Fibroblast of skin of abdomen (primary cell): Measurements from ENCODE around the gene ASF1A. TPM values are rescaled to one million over a fixed set of nuclear protein-coding genes. Genes with fewer than 3 reads are reported as not detected.
"Not testable (repeated sequence)": the region's sequence is repeated elsewhere in the genome, so short reads cannot be mapped to it uniquely, and the experiment has no call there.

Experiments used
- DNase-seq: peaks from one replicate; pipeline ENCODE4 v3.0.0-alpha.2; 2013
- polyA plus RNA-seq, 2 experiments: library from polyadenylated mRNA; unstranded; fragments of 120-200 nt; gene quantifications; one replicate each; pipeline ENCODE4 v1.2.1, GENCODE V29; 2013; ENCODE audit not compliant: insufficient read length in 2 of 2

The ASF1A gene
- polyA plus RNA-seq (2013, experiment 1 of 2; ENCODE audit: insufficient read length): 18.6 TPM
- 17.4 TPM for polyA plus RNA-seq (2013, experiment 2 of 2; ENCODE audit: insufficient read length)

DNA sequence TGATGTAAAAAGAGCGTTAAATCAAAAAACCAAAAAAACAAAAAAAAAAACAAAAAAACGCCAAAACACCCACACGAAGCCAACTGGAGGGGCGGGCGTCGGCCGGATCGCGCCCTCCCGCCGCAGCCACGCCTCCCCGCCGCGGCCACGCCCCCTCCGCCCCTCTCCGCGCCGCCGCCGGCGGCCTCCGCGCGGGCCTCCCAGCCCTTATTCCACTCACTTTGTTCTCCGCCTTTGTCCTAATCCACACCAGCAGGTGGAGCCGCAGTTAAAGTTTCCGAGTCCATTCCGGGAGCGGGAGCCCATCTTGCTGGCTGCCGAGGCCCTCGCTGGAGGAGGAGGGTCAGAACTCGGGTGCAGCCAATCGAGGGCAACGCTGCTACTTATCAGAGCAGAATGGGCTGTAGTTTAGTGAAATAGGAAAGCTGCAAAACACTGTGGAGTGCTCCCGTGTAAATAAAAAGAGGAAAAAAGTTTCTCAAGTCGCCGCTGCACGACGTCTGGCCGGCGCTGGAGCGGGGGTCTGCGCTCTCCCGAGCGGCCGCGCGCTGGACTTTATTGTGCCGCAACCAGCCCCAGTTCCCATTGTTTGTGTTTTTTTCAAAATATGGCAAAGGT lies at the start of gene ASF1A:
Gene ASF1A (plus strand): TSS at position 346 of the 618 bp plus-strand sequence. CDS start 262 bp downstream, at position 608.
- DNase-seq: peak; percentile 99

DNA sequence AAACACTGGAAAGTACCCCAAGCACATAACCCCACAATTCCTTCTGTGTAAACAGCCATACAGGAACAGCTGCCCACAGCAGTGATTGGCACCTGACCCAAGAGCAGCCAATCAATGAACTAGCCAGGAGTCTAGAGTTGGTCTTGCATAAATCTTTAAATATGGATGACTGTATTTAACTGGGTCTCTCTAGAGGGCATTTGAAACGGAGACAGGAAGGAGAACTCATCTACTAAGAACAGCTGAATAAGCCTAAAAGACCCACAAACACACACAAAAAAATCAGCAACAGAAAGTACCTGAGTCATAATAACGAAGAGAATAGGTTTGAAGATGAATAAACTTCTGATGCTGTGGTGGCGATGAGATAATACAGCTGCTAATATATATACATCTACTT lies 49.0 kb upstream of the ASF1A start:
- no peak for DNase-seq

DNA sequence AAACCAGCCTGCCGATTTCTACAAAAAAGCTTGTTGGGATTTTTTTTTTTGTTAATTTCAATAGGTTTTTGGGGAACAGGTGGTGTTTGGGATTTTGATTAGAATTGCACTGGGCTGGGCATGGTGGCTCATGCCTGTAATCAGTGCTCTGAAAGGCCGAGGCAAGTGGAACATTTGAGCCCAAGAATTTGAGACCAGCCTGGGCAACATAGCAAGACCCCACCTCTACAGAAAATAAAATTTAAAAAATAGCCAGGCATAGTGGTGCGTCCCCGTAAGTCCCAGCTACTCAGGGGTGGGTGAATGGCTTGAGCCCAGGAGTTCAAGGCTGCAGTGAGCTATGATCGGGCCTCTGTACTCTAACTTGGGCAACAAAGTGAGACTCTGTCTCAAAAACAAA lies 40.5 kb upstream of the ASF1A start:
- no peak for DNase-seq

DNA sequence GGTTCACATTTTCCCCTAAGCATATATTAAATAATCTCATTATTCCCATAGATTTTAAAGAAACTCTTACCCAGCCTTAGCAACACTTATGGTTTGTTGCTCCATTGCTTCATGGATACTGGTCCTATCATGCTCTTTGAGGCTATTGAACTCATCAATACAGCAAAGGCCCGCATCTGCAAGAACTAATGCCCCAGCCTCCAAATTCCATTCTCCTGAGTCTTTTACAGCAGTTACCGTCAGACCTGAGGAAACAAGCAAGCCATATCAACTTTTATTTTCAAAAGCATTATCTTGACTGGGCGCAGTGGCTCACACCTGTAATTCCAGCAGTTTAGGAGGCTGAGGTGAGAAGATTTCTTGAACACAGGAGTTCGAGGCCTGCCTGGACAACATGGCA lies 37.7 kb upstream of the ASF1A start:
- DNase-seq: no peak

DNA sequence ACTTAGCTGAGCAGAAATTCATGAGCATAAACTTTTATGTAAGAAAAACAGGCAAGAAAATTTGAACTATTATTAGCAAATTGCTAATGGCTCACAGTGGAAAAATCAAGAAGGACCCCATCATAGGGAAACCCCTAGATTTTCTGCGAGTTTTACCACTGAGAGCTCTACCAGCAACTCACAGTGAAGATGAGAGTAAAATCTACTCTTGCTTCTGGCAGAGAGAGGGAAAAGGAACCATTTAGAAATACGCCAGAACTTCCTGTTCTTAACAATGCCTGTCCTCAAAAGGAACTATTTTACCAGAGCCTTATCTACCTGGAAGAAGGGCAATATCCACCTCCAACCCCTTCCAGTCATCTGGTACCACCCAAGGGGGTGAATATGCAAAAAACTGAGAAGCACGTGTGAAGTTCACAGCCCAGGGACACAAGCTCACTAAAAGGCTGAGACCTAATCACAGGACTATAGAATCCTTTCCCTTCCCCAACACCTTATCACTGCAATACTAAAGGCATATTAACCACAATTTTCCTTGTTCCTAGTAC lies 34.4 kb upstream of the ASF1A start:
- DNase-seq: no peak

DNA sequence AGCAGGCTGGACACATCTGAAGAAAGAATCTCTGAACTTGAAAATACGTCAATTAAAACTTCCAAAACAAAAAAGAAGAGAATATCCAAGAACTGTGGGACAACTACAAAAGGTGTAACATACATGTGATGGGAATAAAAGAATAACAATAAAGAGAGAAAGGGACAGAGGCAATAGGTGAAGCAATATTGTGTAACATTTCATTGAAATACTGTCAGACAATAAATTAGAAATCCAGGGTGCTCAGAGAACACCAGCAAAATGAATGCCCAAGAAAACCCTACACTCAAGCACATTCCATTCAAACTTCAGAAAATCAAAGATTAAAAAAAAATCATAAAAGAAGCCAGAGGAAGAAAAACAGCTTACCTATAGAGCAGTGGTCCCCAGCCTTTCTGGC lies 33.6 kb upstream of the ASF1A start:
- DNase-seq: no peak

DNA sequence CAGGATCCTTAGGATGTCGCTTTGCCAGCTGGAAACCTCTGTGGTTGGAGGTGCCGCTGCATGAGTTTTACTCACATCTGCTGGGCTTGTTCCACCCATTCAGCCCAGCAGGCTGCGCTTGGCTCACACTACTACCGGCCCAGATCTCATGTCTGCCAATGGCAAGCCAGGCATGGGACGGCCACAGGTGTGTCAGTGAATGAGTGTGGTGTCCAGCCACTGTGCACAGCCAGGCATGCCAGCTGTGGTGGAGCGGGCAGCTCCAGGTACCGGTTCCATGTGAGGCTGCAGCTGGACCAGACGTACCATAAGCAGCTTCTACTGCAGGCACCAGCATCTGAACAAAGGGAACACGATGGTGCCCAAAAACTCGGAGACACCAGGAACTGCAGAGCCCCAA lies 33.1 kb upstream of the ASF1A start:
- DNase-seq: no peak

DNA sequence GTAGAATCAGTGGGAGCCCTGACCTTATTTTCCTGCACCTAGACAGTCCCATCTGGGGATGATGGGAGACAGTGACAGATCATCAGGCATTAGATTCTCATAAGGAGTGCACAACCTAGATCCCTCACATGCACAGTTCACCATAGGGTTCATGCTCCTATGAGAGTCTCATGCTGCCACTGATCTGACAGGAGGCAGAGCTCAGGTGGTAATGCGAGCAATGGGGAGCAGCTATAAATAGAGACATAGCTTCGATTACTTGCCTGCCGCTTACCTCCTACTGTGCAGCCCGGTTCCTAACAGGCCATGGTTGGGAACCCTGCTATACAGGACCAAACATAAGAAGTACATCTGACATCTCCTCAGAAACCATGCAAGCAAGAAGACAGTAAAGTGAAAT lies 31.5 kb upstream of the ASF1A start:
- no peak for DNase-seq

DNA sequence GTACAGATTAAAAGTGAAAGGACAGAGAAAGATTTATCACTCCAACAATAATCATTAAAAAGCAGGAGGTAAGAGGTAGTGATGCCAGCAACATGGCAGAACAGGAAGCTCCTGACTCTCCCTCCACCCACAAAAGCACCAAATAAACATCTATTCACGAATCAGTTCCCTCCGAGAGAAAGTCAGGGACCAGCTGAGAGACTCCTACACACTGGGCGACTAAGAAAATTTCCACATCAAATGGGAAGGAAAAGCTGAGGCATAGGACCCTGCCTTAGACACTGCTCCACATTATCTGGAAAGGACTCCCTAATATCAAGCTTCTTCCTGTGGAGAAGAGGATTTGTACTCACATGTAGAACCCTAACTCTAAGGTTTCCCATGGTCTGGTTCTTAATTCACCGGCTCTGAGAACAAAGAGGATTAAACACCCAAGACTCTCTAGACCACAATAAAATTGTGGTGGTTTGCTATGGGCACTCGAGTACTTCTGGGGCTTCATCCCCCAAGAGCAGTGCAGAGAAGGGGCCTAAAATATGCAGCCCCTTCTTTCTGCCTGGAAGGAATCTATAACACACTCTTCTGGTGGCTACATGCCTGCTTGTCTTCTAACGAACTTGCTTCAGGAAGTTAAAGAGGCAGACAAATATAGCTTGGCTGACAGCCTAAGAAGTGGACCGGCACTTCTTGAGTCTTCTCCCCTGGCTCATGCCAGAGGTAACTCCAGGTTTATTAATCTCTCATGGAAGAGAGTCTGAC lies 29.4 kb upstream of the ASF1A start:
- DNase-seq: no peak

DNA sequence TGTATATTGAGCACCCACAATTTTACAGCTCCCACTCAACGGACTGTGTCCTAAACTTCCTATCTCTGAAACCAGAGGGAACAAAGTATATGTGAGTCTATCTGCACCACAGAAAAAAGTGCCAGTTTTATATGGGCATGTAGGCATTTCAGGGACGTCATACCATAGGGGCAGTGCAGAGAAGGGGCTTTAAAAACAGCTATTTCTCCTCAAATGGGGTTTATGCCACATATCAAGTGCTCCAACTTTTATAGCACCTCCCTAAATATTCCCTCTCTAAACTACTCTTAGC lies 28.9 kb upstream of the ASF1A start:
- no peak for DNase-seq

DNA sequence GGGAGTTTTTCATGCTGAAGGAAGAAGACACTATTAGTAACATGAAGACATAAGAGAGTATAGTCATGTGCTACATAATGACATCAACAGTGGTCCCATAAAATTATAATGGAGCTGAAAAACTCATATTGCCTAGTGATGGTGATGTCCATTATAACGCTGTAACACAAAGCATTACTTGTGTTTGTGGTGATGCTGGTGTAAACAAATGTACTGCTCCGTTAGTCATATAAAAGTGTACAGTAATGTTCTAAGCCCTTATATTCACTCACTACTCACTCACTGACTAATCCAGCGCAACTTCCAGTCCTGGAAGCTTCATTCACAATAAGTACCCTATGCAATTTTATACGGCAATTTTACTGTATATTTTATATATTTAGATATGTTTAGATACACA lies 26.8 kb upstream of the ASF1A start:
- DNase-seq: no peak

DNA sequence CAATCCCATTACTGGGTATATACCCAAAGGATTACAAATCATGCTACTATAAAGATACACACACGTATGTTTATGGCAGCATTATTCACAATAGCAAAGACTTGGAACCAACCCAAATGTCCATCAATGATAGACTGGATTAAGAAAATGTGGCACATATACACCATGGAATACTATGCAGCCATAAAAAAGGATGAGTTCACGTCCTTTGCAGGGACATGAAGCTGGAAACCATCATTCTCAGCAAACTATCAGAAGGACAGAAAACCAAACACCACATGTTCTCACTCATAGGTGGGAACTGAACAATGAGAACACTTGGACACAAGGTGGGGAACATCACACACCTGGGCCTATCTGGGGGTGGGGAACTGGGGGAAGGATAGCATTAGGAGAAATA lies 25.1 kb upstream of the ASF1A start:
- not testable (repeated sequence) for DNase-seq

DNA sequence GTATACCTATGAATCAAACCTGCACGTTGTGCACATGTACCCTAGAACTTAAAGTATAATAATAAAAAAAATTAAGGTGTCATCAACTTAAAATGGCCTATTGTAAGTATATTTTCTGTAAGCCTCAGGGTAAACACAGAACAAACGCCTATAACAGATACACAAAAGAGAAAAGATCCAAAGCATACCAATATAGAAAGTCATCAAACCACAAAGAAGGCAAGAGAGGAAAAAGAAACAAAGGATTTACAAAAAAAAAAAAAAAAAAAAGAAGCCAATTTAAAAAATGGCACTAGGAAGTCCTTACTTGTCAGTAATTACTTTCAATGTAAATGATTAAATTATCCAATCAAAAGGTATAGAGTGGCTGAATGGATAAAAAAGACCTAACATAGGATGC lies 24.6 kb upstream of the ASF1A start:
- peak; percentile 28 for DNase-seq

DNA sequence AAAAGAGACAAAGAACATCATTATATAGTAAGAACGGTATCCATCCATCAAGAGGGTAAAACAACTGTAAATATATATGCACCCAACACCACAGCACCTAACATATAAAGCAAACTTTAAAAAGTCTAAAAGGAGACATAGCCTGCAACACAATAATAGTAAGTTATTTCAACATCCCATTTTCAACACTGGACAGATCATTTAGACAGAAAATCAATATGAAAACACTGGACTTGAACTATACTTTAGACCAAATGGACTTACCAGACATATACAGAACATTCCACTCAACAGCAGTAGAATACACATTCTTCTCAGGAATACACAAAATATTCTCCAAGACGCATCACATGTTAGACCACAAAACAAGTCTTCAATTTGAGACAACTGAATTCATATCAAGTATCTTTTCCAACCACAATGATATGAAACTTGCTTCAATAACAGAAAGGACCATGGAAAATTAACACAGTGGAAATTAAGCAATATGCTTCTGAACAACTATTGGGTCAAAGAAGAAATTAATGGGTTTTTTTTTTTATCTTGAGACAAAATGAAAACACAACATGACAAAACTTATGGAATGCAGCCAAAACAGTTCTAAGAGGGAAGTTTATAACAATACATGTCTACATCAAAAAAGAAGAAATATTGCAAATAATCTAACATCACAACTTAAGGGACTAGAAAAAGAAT lies 23.9 kb upstream of the ASF1A start:
- DNase-seq: no peak

DNA sequence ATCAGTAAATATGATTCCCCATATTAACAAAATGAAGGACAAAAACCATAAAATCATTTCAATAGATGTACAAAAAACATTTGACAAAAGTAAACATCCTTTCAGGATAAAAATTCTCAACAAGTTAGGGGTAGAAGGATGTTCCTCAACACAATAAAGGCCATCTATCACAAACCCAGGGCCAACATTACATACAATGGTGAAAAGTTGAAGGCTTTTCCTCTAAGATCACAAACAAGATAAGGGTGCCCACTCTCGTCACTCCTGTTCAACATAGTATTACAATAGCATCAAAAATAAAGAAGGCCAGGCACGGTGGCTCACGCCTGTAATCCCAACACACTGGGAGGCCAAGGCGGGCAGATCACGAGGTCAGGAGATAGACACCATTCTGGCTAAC lies 22.6 kb upstream of the ASF1A start:
- DNase-seq: no peak

DNA sequence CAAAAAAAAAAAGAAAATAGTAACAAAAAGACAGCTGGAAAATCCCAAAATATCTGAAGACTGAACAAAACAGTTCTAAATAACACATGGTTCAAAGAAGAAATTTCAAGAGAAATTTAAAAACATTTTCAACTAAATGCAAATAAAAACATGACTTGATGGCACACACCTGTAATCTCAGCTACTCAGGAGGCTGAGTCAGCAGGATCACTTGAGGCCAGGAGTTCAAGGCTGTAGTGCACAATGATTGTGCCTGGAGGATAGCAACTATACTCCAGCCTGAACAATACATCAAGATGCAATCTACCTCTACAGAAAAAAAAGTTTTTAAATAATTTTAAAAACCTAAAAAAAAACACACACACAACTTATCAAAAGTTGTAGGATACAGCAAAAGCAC lies 21.6 kb upstream of the ASF1A start:
- DNase-seq: no peak

DNA sequence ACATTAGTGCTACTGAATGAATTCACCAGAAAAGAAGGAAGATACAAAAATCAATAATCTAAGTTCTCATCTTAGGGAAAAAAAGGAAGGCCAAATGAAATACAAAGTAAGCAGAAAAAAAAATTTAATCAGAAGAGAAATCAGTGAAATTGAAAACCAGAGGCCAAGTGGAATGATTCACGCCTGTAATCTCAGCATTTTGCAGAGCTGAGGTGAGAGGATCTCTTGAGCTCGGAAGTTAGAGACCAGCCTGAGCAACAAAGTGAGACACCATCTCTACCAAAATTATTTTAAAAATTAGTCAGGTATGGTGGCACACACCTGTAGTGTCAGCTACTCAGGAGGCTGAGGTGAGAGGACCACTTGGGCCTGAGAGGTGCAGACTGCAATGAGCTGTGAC lies 21.2 kb upstream of the ASF1A start:
- DNase-seq: no peak

DNA sequence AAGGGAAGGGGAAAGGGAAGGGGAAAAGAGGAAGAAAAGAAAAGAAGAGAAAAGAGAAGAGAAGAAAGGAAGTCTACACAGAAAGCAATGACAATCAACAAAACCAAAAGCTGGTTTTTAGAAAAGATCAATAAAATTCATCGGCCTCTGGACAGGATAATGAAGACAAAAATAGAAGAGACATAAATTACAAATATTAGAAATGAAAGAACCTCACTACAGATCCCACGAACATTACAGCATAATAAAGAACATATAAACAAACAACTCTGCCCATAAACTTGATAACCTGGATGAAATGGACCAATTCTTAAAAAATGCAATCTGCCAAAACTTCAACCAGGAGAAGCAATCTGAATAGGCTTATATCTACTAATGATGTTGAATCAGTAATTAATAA lies 20.7 kb upstream of the ASF1A start:
- DNase-seq: no peak

DNA sequence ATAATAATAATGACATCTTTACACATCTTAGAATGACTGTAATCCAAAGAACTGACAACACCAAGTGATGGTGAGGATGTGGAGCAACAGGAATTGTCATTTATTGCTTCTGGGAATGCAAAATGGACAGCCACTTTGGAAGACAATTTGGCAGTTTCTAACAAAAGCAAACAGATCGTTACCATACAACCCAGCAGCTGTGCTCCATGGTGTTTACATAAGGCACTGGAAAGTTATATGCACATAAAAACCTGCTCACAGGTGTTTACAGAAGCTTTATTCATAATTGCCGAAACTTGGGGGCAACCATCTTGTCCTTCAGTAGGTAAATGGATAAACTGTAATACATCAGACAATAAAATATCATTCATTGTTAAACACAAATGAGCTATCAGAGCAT lies 18.3 kb upstream of the ASF1A start:
- no peak for DNase-seq

DNA sequence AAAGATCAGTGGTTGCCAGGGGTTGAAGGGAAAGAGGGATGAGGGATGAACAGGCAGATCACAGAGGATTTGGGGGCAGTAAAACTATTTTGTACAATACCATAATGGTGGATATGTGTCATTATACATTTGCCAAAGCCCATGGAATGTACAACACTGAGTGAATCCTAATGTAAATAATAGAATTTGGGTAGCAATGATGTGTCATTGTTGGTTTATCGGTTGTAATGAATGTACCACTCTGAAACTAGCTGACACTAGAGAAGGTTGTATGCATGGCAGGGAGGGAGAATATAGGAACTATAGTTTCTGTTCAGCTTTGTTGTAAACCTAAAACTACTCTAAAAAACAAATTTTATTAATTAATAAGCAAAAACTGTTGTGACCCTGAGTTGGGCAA lies 17.8 kb upstream of the ASF1A start:
- DNase-seq: peak; percentile 25

DNA sequence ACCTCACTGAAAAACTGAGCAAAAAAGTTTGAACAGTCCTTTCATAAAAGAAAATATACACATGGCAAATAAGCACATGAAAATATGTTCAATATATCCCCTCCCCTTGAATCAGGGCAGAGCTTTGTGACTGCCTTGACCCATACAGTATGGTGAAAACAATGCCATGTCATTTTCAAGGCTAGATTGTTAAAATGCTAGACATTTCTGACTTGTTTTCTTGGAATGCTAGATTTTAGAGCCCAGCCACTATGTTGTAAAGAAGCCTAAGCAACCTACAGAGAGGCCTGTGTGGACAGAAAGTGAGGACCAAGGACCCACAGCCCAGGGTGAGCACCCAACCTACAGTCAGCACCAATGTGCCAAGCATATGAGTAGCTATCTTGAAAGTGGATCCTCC lies 17.1 kb upstream of the ASF1A start:
- peak; percentile 38 for DNase-seq

DNA sequence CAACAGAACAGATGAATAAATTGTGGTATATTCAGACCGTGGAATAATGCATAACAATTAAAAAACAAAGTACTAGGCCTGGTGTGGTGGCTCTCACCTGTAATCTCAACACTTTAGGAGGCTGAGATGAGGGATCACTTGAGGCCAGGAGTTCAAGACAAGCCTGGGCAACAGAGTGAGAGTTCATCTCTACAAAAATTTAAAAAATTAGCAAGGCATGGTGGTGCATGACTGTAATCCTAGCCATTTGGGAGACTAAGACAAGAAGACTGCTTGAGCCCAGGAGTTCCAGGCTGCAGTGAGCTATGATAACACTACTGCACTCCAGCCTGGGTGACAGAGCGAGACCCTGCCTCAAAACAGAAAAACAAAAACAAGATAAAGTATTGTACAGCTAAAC lies 16.1 kb upstream of the ASF1A start:
- no peak for DNase-seq

DNA sequence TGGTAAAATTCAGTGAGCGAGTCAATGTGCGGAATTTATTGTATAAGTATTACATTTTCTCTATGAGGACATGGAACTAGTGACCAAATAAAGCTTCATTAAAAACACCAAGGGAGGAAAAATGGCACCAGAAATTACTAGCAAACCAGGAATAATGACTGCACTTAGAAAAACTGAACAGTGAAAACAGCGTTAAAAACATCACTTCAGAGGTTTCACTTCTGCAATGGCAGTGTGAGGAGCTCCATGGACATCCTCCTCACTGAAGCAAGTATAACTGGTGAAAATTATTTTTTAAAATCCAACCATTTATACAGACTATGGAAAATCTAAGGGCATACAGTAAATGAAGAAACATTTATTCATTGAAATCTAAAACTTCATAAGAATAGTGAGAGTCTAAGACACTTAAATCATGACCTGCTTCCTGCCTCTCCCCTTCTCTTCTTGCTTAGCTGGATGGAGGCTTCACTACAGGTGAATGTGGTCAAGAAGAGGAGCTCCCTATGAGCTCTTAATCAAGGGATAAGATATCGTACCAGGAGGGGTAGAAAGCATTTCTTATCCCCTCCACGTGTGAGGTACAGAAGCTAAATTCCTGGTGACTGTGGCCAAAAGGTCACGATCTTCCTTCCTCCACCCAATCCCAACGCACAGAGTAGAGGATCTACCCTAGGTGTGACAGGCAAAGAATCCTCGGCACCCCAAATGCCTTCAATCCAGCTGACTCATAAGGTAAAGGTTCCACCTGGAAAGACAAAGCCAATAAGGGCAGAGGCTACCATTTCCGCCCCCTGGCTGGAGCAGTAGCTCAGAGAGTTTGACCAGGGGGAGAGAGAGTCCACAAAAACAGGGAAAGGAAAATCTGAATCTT lies 12.3 kb upstream of the ASF1A start:
- DNase-seq: no peak
